Measurements from ENCODE around the gene AMOT. TPM values are rescaled to one million over a fixed set of nuclear protein-coding genes. Genes with fewer than 3 reads are reported as not detected.

The AMOT gene
- total RNA-seq, 2 experiments from 2014 or later: 0.95 to 6.8 TPM

DNA sequence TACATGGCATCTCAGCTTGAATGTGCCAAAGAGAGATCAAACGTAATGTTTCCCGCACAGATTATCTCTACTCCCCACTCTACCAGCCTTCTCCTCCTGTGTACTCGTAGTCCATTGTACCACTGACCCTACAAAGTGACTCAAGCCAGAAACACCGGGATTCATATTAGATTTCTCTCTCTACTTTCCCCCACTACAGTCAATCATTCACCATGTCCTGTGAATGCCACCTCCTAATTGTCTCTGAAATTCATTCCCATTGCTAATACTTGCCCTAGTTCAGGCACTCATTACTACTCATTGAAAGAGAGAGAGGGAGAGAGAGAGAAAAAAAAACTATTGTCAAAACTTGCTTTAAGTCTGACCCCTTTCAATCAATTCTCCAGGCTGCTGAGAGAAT is 82.7 kb downstream of the AMOT start:
- TF ChIP-seq, protein P1, sequence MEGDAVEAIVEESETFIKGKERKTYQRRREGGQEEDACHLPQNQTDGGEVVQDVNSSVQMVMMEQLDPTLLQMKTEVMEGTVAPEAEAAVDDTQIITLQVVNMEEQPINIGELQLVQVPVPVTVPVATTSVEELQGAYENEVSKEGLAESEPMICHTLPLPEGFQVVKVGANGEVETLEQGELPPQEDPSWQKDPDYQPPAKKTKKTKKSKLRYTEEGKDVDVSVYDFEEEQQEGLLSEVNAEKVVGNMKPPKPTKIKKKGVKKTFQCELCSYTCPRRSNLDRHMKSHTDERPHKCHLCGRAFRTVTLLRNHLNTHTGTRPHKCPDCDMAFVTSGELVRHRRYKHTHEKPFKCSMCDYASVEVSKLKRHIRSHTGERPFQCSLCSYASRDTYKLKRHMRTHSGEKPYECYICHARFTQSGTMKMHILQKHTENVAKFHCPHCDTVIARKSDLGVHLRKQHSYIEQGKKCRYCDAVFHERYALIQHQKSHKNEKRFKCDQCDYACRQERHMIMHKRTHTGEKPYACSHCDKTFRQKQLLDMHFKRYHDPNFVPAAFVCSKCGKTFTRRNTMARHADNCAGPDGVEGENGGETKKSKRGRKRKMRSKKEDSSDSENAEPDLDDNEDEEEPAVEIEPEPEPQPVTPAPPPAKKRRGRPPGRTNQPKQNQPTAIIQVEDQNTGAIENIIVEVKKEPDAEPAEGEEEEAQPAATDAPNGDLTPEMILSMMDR (conservative IDR thresholded peaks at IDR 0.05; ENCODE audit: low read length): no peak
- TF ChIP-seq EZH2phosphoT487 (IDR thresholded peaks at IDR 0.05; ENCODE audit: borderline replicate concordance, low read depth, low read length): no peak
- H3K9me3 ChIP-seq (ENCODE audit: low read length): no peaks in the 10 kb centered on the region
- H3K9me2 ChIP-seq (ENCODE audit: insufficient read depth, low read length): no peaks in the 10 kb centered on the region
- H3K36me3 ChIP-seq (ENCODE audit: insufficient read depth, low read length): no peaks in the 10 kb centered on the region
- ChIA-PET CTCF (ENCODE audit: unreplicated experiment) (no interaction called here), POLR2A (interaction anchor here (0.6 kb wide), 1 partner anchor 177 kb away, joined by 3 read pairs; no protein-coding TSS in a partner anchor)
- no peaks in the 10 kb centered on the region for H4K20me1 ChIP-seq (ENCODE audit: insufficient read depth, low read length)
- H3K4me1 ChIP-seq (ENCODE audit: insufficient read depth, low read length, poor library complexity, severe bottlenecking): peaks cover 24% of the 10 kb centered on the region
- BruUV-seq (replicated peaks): no TSS peak
- no peak overlapping the region for H3K4me3 ChIP-seq (ENCODE audit: low read depth, low read length, poor library complexity, severe bottlenecking)
- intact Hi-C loops (cut with micrococcal nuclease; ENCODE audit: unreplicated experiment): no loop called here
- no peak overlapping the region for H3K4me2 ChIP-seq (ENCODE audit: low read length)
- no peaks in the 10 kb centered on the region for H3K79me2 ChIP-seq (ENCODE audit: insufficient read depth, low read depth, low read length)
- no peak overlapping the region for H3K27ac ChIP-seq (ENCODE audit: low read depth, low read length, poor library complexity, severe bottlenecking)
- H2AFZ ChIP-seq (ENCODE audit: low read length): no peak overlapping the region
- no peak for DNase-seq (ENCODE audit: low spot score)

DNA sequence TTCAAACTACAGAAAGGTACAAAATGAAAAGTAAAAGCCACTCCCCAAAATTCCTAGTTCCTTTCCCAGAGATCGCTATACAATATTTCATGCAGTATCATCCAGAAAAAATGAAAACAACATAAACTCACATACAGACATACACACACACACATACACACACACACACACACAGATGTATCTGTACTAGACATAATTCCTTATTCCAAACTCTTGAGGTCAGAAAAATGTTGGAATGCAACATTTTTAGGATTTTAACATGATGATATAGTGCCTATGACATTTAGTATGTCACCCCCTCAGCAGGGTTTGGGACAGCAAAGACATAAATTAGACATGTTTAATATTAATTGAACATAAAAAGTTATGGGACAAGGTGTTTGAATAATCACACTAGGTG is 87.5 kb downstream of the AMOT start:
- POLR2A ChIA-PET: no interaction called here
- H3K27ac ChIP-seq (ENCODE audit: low read depth, low read length, poor library complexity, severe bottlenecking): no peak overlapping the region

DNA sequence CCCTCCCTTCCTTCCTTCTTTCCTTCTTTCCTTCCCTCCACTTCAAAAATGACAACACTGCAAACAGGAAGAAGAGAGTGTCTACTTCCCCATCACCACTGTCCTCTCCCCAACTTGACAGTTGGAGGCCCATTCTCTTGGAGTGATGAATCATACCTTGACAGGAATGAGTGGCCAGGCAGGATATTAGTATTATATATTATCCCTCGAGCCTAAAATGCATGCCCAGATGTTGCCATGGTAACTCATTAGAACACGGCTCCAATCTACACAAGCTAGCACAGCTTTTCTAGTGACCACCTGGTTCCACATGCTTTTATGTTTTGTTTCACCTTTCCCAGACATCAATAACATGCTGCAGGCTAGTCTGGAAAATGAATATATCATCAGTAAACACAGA is 89.6 kb downstream of the AMOT start:
- ChIA-PET POLR2A (no interaction called here), CTCF (ENCODE audit: unreplicated experiment) (no interaction called here)
- Histone ChIP-seq H3K79me2 (ENCODE audit: insufficient read depth, low read depth, low read length) (no peaks in the 10 kb centered on the region), H3K9me3 (ENCODE audit: low read length) (no peaks in the 10 kb centered on the region), H2AFZ (ENCODE audit: low read length) (no peak overlapping the region), H3K9me2 (ENCODE audit: insufficient read depth, low read length) (no peaks in the 10 kb centered on the region), H3K36me3 (ENCODE audit: insufficient read depth, low read length) (no peaks in the 10 kb centered on the region), H4K20me1 (ENCODE audit: insufficient read depth, low read length) (no peaks in the 10 kb centered on the region), H3K4me2 (ENCODE audit: low read length) (no peak overlapping the region), H3K27ac (ENCODE audit: low read depth, low read length, poor library complexity, severe bottlenecking) (no peak overlapping the region), H3K4me1 (ENCODE audit: insufficient read depth, low read length, poor library complexity, severe bottlenecking) (no peaks in the 10 kb centered on the region), H3K4me3 (ENCODE audit: low read depth, low read length, poor library complexity, severe bottlenecking) (no peak overlapping the region)
- no TSS peak for BruUV-seq (replicated peaks)
- no peak for DNase-seq (ENCODE audit: low spot score)
- intact Hi-C loops (cut with micrococcal nuclease; ENCODE audit: unreplicated experiment): no loop called here
- TF ChIP-seq, protein P1 (conservative IDR thresholded peaks at IDR 0.05; ENCODE audit: low read length): no peak
- TF ChIP-seq EZH2phosphoT487 (IDR thresholded peaks at IDR 0.05; ENCODE audit: borderline replicate concordance, low read depth, low read length): no peak

More for the DNA sequence above, 87.5 kb downstream of the AMOT start:
- Histone ChIP-seq H3K9me3 (ENCODE audit: low read length) (no peaks in the 10 kb centered on the region), H3K9me2 (ENCODE audit: insufficient read depth, low read length) (no peaks in the 10 kb centered on the region), H3K4me2 (ENCODE audit: low read length) (no peak overlapping the region), H3K4me3 (ENCODE audit: low read depth, low read length, poor library complexity, severe bottlenecking) (no peak overlapping the region), H3K4me1 (ENCODE audit: insufficient read depth, low read length, poor library complexity, severe bottlenecking) (no peaks in the 10 kb centered on the region), H2AFZ (ENCODE audit: low read length) (no peak overlapping the region), H3K36me3 (ENCODE audit: insufficient read depth, low read length) (no peaks in the 10 kb centered on the region), H4K20me1 (ENCODE audit: insufficient read depth, low read length) (no peaks in the 10 kb centered on the region), H3K79me2 (ENCODE audit: insufficient read depth, low read depth, low read length) (no peaks in the 10 kb centered on the region)
- no peak for DNase-seq (ENCODE audit: low spot score)
- CTCF ChIA-PET (ENCODE audit: unreplicated experiment): no interaction called here
- intact Hi-C loops (cut with micrococcal nuclease; ENCODE audit: unreplicated experiment): no loop called here
- no peak for TF ChIP-seq EZH2phosphoT487 (IDR thresholded peaks at IDR 0.05; ENCODE audit: borderline replicate concordance, low read depth, low read length)
- TF ChIP-seq, protein P1 (conservative IDR thresholded peaks at IDR 0.05; ENCODE audit: low read length): no peak
- BruUV-seq (replicated peaks): no TSS peak

Data from OCI-LY7 (cell line).